ENCODE data around the gene KRTAP10-10.
"Not testable (repeated sequence)": the region's sequence is repeated elsewhere in the genome, so short reads cannot be mapped to it uniquely, and the experiment has no call there.

KRTAP10-10 gene

DNA sequence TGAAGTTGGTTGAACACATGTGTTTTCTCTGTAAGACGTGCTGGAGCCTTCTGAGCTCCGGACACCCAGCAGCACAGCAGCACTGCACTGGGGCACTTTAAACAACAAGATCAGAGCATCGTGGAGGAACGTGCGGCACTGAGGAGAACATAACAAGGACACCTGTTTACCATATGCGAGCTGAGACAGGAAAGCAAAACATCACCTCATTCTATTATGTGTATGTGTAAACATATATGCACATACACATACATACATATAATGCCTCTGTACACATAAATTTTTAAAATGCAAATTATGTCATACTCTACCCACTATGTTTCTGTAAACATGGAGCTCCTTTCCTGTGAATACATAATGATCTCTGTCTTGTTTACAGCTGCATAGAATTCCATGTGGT, 41.6 kb upstream of the KRTAP10-10 start:
- no peaks in the 10 kb centered on the region for H3K36me3 ChIP-seq (ENCODE audit: control insufficient read depth, insufficient read depth, low read length)
- H3K9me3 ChIP-seq (ENCODE audit: control insufficient read depth, insufficient read depth, low read length): no peaks in the 10 kb centered on the region
- H3K27ac ChIP-seq (ENCODE audit: low read depth, low read length): no peak overlapping the region
- H3K4me3 ChIP-seq (ENCODE audit: low read depth, low read length): no peak overlapping the region
- no peak overlapping the region for H3K9ac ChIP-seq (ENCODE audit: low read depth, low read length)
- H3K4me1 ChIP-seq (ENCODE audit: control insufficient read depth, insufficient read depth, low read length): peaks cover 26% of the 10 kb centered on the region
- no peaks in the 10 kb centered on the region for H3K27me3 ChIP-seq (ENCODE audit: control insufficient read depth, insufficient read depth, low read length)

GRCh38 chr21:44596068-44596725, 41.0 kb upstream of the KRTAP10-10 start:
- Histone ChIP-seq H3K4me1 (ENCODE audit: control insufficient read depth, insufficient read depth, low read length) (peaks cover 26% of the 10 kb centered on the region), H3K4me3 (ENCODE audit: low read depth, low read length) (no peak overlapping the region), H3K27me3 (ENCODE audit: control insufficient read depth, insufficient read depth, low read length) (no peaks in the 10 kb centered on the region), H3K9ac (ENCODE audit: low read depth, low read length) (no peak overlapping the region), H3K9me3 (ENCODE audit: control insufficient read depth, insufficient read depth, low read length) (no peaks in the 10 kb centered on the region), H3K27ac (ENCODE audit: low read depth, low read length) (no peak overlapping the region), H3K36me3 (ENCODE audit: control insufficient read depth, insufficient read depth, low read length) (no peaks in the 10 kb centered on the region)

GRCh38 chr21:44598061-44598460, 39.1 kb upstream of the KRTAP10-10 start:
- H3K9me3 ChIP-seq (ENCODE audit: control insufficient read depth, insufficient read depth, low read length): no peaks in the 10 kb centered on the region
- H3K27me3 ChIP-seq (ENCODE audit: control insufficient read depth, insufficient read depth, low read length): no peaks in the 10 kb centered on the region
- H3K4me3 ChIP-seq (ENCODE audit: low read depth, low read length): no peak overlapping the region
- H3K4me1 ChIP-seq (ENCODE audit: control insufficient read depth, insufficient read depth, low read length): peaks cover 23% of the 10 kb centered on the region
- peak overlapping the region; percentile 65 for H3K27ac ChIP-seq (ENCODE audit: low read depth, low read length)
- no peaks in the 10 kb centered on the region for H3K36me3 ChIP-seq (ENCODE audit: control insufficient read depth, insufficient read depth, low read length)
- H3K9ac ChIP-seq (ENCODE audit: low read depth, low read length): peak overlapping the region; percentile 25; the same call in 1 of the 2 replicates

DNA sequence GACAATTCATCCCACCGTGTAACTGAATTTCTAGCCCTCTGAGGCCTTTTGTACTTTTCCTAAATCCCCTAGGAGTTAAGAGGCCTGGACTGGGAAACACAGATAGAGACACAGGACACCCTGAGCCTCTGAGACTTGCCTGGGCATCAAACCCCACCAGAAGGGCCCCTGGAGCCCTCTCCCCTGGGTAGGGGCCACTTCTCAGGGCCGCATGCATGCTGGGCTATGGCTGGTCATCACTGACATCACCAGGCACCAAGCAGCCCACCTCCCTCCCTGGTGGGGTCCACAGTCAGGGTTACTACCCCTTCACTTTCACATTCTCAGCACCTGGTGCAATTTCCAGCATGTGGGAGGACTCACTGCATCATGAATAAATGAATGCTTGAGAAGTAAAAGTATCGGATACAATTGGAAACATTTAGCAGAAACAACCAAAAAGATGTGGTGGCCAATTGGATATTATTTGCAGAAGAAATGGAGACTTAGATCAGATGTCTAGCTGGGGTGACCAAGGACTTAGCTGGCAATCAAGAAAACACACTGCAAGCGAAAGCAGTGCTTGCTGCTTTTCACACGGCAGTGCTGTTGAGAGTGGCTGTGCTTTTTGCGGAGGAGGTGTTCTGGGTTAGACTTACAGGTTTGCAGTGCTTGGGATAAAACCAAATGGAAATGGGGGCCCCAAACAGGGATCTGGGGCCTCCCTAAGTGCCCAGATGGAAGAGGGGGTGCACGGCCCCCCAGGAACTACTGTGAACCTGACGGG, 37.7 kb upstream of the KRTAP10-10 start:
- no peaks in the 10 kb centered on the region for H3K27me3 ChIP-seq (ENCODE audit: control insufficient read depth, insufficient read depth, low read length)
- H3K9me3 ChIP-seq (ENCODE audit: control insufficient read depth, insufficient read depth, low read length): no peaks in the 10 kb centered on the region
- peaks cover 14% of the 10 kb centered on the region for H3K4me1 ChIP-seq (ENCODE audit: control insufficient read depth, insufficient read depth, low read length)
- no peak overlapping the region for H3K27ac ChIP-seq (ENCODE audit: low read depth, low read length)
- H3K9ac ChIP-seq (ENCODE audit: low read depth, low read length): no peak overlapping the region
- H3K36me3 ChIP-seq (ENCODE audit: control insufficient read depth, insufficient read depth, low read length): no peaks in the 10 kb centered on the region
- H3K4me3 ChIP-seq (ENCODE audit: low read depth, low read length): no peak overlapping the region

GRCh38 chr21:44600118-44600978, 36.8 kb upstream of the KRTAP10-10 start, which contains the start of gene KRTAP10-7:
TSS of gene KRTAP10-7 (plus strand) at chr21:44600597. CDS start at chr21:44600622, 25 bp downstream.
- not testable (repeated sequence) for H3K4me3 ChIP-seq (ENCODE audit: low read depth, low read length); H3K27me3 ChIP-seq (ENCODE audit: control insufficient read depth, insufficient read depth, low read length); H3K9me3 ChIP-seq (ENCODE audit: control insufficient read depth, insufficient read depth, low read length); H3K27ac ChIP-seq (ENCODE audit: low read depth, low read length); H3K36me3 ChIP-seq (ENCODE audit: control insufficient read depth, insufficient read depth, low read length); H3K9ac ChIP-seq (ENCODE audit: low read depth, low read length)
- H3K4me1 ChIP-seq (ENCODE audit: control insufficient read depth, insufficient read depth, low read length): peaks cover 14% of the 10 kb centered on the region

DNA sequence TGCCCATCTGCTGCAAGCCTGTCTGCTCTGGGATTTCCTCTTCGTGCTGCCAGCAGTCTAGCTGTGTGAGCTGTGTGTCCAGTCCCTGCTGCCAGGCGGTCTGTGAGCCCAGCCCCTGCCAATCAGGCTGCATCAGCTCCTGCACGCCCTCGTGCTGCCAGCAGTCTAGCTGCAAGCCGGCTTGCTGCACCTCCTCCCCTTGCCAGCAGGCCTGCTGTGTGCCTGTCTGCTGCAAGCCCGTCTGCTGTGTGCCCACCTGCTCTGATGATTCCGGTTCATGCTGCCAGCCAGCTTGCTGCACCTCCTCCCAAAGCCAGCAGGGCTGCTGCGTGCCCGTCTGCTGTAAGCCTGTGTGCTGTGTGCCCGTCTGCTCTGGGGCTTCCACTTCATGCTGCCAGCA, 36.1 kb upstream of the KRTAP10-10 start:
- H3K27me3 ChIP-seq (ENCODE audit: control insufficient read depth, insufficient read depth, low read length); H3K36me3 ChIP-seq (ENCODE audit: control insufficient read depth, insufficient read depth, low read length); H3K27ac ChIP-seq (ENCODE audit: low read depth, low read length); H3K9me3 ChIP-seq (ENCODE audit: control insufficient read depth, insufficient read depth, low read length); H3K9ac ChIP-seq (ENCODE audit: low read depth, low read length); H3K4me3 ChIP-seq (ENCODE audit: low read depth, low read length): not testable (repeated sequence)
- peaks cover 14% of the 10 kb centered on the region for H3K4me1 ChIP-seq (ENCODE audit: control insufficient read depth, insufficient read depth, low read length)

GRCh38 chr21:44601596-44602462, 35.3 kb upstream of the KRTAP10-10 start:
- Histone ChIP-seq H3K27ac (ENCODE audit: low read depth, low read length) (no peak overlapping the region), H3K4me3 (ENCODE audit: low read depth, low read length) (no peak overlapping the region), H3K36me3 (ENCODE audit: control insufficient read depth, insufficient read depth, low read length) (no peaks in the 10 kb centered on the region), H3K4me1 (ENCODE audit: control insufficient read depth, insufficient read depth, low read length) (peaks cover 14% of the 10 kb centered on the region), H3K27me3 (ENCODE audit: control insufficient read depth, insufficient read depth, low read length) (no peaks in the 10 kb centered on the region), H3K9me3 (ENCODE audit: control insufficient read depth, insufficient read depth, low read length) (no peaks in the 10 kb centered on the region), H3K9ac (ENCODE audit: low read depth, low read length) (no peak overlapping the region)

GRCh38 chr21:44602463-44602850, 34.7 kb upstream of the KRTAP10-10 start:
- Histone ChIP-seq H3K4me3 (ENCODE audit: low read depth, low read length) (no peak overlapping the region), H3K9ac (ENCODE audit: low read depth, low read length) (no peak overlapping the region), H3K27ac (ENCODE audit: low read depth, low read length) (no peak overlapping the region), H3K27me3 (ENCODE audit: control insufficient read depth, insufficient read depth, low read length) (no peaks in the 10 kb centered on the region), H3K9me3 (ENCODE audit: control insufficient read depth, insufficient read depth, low read length) (no peaks in the 10 kb centered on the region), H3K36me3 (ENCODE audit: control insufficient read depth, insufficient read depth, low read length) (no peaks in the 10 kb centered on the region), H3K4me1 (ENCODE audit: control insufficient read depth, insufficient read depth, low read length) (peaks cover 14% of the 10 kb centered on the region)

GRCh38 chr21:44603109-44603875, 33.9 kb upstream of the KRTAP10-10 start:
- H3K4me1 ChIP-seq (ENCODE audit: control insufficient read depth, insufficient read depth, low read length): peaks cover 6% of the 10 kb centered on the region
- no peaks in the 10 kb centered on the region for H3K27me3 ChIP-seq (ENCODE audit: control insufficient read depth, insufficient read depth, low read length)
- no peak overlapping the region for H3K27ac ChIP-seq (ENCODE audit: low read depth, low read length)
- no peaks in the 10 kb centered on the region for H3K9me3 ChIP-seq (ENCODE audit: control insufficient read depth, insufficient read depth, low read length)
- H3K4me3 ChIP-seq (ENCODE audit: low read depth, low read length): no peak overlapping the region
- H3K9ac ChIP-seq (ENCODE audit: low read depth, low read length): no peak overlapping the region
- H3K36me3 ChIP-seq (ENCODE audit: control insufficient read depth, insufficient read depth, low read length): no peaks in the 10 kb centered on the region

DNA sequence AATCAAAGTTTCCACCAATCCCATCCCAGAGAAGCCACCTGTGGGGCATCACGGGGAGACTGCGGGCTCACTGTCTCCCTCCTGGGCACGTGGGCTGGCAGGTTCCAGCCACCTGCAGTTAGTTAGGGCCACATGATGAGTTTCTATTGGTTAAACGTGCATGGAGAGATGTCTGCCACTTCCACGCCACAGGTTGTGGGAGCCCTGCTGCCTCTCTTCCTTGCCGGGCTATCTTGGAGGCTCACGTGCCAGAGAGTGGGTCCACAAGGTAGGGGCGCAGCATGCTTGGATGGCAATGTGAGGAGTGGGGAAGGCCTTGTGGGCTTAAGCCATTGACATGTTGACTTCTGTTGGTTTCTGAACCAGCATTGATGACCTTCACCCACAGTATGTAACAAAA, 33.2 kb upstream of the KRTAP10-10 start:
- no peak overlapping the region for H3K4me3 ChIP-seq (ENCODE audit: low read depth, low read length)
- H3K9me3 ChIP-seq (ENCODE audit: control insufficient read depth, insufficient read depth, low read length): no peaks in the 10 kb centered on the region
- H3K27me3 ChIP-seq (ENCODE audit: control insufficient read depth, insufficient read depth, low read length): no peaks in the 10 kb centered on the region
- H3K9ac ChIP-seq (ENCODE audit: low read depth, low read length): no peak overlapping the region
- H3K4me1 ChIP-seq (ENCODE audit: control insufficient read depth, insufficient read depth, low read length): no peaks in the 10 kb centered on the region
- no peak overlapping the region for H3K27ac ChIP-seq (ENCODE audit: low read depth, low read length)
- H3K36me3 ChIP-seq (ENCODE audit: control insufficient read depth, insufficient read depth, low read length): no peaks in the 10 kb centered on the region
